ENCODE measurements around the gene AMPH.

The AMPH gene

DNA sequence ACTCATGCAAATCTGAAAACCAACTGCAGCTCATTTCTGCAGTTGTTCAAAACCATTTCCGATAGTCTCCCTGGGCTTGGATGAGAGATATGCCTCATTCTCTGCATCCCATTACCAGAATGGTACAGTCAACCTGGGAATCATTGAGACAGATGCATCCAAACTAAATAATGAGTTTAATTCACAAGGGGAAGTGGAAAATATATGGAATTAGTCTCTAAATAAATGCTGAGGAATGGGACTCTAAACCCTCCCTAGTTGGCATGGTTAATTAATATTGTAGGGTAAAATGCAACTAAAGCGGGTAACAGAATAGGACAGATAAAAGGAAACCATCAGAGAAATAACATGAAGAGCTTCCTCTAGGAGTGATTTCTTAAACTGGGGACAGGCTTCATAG lies 118.9 kb downstream of the AMPH start:
- TF ChIP-seq, protein P1, sequence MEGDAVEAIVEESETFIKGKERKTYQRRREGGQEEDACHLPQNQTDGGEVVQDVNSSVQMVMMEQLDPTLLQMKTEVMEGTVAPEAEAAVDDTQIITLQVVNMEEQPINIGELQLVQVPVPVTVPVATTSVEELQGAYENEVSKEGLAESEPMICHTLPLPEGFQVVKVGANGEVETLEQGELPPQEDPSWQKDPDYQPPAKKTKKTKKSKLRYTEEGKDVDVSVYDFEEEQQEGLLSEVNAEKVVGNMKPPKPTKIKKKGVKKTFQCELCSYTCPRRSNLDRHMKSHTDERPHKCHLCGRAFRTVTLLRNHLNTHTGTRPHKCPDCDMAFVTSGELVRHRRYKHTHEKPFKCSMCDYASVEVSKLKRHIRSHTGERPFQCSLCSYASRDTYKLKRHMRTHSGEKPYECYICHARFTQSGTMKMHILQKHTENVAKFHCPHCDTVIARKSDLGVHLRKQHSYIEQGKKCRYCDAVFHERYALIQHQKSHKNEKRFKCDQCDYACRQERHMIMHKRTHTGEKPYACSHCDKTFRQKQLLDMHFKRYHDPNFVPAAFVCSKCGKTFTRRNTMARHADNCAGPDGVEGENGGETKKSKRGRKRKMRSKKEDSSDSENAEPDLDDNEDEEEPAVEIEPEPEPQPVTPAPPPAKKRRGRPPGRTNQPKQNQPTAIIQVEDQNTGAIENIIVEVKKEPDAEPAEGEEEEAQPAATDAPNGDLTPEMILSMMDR (IDR thresholded peaks at IDR 0.05; ENCODE audit: insufficient read depth, low read length) = no peak
- TF ChIP-seq REST (IDR thresholded peaks at IDR 0.05; ENCODE audit: insufficient replicate concordance, low read depth) (no peak), POLR2AphosphoS5 (IDR thresholded peaks at IDR 0.05; ENCODE audit: low read depth) (no peak), GABPA (IDR thresholded peaks at IDR 0.05; ENCODE audit: low read depth) (no peak), SPI1 (IDR thresholded peaks at IDR 0.05; ENCODE audit: borderline replicate concordance, low read depth) (no peak)
- Histone ChIP-seq H3K27ac (replicated peaks) (no peak overlapping the region), H3K27me3 (ENCODE audit: insufficient read depth, poor library complexity, severe bottlenecking) (no peaks in the 10 kb centered on the region), H3K4me3 (replicated peaks; ENCODE audit: insufficient read depth, low read length) (no peak overlapping the region)
- no peak for DNase-seq (ENCODE audit: low read depth in 1 of 2, low spot score in 1 of 2)

DNA sequence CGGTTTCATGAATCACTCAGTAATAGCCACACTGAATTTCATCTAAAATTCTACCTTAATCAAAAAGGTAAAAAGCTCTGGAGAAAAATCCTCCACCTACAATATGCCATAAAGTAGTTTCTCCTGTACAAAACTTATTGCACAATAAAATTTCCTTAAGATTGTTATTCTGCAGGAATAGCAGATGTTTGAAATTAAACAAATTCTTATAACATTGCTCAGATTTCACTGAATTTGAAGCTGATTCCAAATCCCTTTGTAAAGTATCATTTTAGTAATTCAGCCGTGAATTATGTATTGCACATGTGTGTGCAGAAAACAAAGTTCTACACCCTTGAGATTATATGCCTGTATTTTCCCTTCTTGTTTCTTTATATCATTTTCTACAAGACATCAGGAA lies 123.8 kb downstream of the AMPH start:
- no peak for DNase-seq (ENCODE audit: low read depth in 1 of 2, low spot score in 1 of 2)
- Histone ChIP-seq H3K27ac (replicated peaks) (no peak overlapping the region), H3K27me3 (ENCODE audit: insufficient read depth, poor library complexity, severe bottlenecking) (peaks cover 3% of the 10 kb centered on the region), H3K4me3 (replicated peaks; ENCODE audit: insufficient read depth, low read length) (no peak overlapping the region)
- TF ChIP-seq SPI1 (IDR thresholded peaks at IDR 0.05; ENCODE audit: borderline replicate concordance, low read depth) = no peak
- no peak for TF ChIP-seq REST (IDR thresholded peaks at IDR 0.05; ENCODE audit: insufficient replicate concordance, low read depth)
- TF ChIP-seq GABPA (IDR thresholded peaks at IDR 0.05; ENCODE audit: low read depth) = no peak
- TF ChIP-seq POLR2AphosphoS5 (IDR thresholded peaks at IDR 0.05; ENCODE audit: low read depth) = no peak
- TF ChIP-seq, protein P1 (IDR thresholded peaks at IDR 0.05; ENCODE audit: insufficient read depth, low read length) = no peak

DNA sequence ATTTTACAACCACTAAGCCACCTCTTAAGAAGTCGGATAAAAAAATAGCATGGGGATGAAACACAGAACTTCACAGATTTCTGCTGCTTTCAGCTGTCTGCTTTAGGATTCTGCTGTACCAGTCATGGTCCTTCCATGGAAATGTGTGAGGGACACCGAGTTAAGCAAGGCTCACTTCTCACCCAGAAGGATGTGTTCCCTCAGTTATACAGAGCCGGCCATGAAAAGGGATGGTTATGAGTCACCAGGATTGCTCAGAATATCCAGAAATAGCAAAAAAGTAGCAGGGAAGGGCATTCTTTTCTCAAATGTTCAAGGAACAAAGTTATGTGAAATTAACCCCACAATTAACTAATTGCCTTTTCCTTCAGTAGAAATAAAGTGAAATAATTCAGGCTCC lies 124.4 kb downstream of the AMPH start:
- TF ChIP-seq, protein P1 (IDR thresholded peaks at IDR 0.05; ENCODE audit: insufficient read depth, low read length) = no peak
- TF ChIP-seq POLR2AphosphoS5 (IDR thresholded peaks at IDR 0.05; ENCODE audit: low read depth) = no peak
- TF ChIP-seq REST (IDR thresholded peaks at IDR 0.05; ENCODE audit: insufficient replicate concordance, low read depth) = no peak
- TF ChIP-seq GABPA (IDR thresholded peaks at IDR 0.05; ENCODE audit: low read depth) = no peak
- TF ChIP-seq SPI1 (IDR thresholded peaks at IDR 0.05; ENCODE audit: borderline replicate concordance, low read depth) = no peak
- no peak overlapping the region for H3K4me3 ChIP-seq (replicated peaks; ENCODE audit: insufficient read depth, low read length)
- peaks cover 3% of the 10 kb centered on the region for H3K27me3 ChIP-seq (ENCODE audit: insufficient read depth, poor library complexity, severe bottlenecking)
- no peak for DNase-seq (ENCODE audit: low read depth in 1 of 2, low spot score in 1 of 2)
- H3K27ac ChIP-seq (replicated peaks) = no peak overlapping the region

Data from HL-60 (cell line).